Neural progenitor cell (in vitro differentiated cells): Measurements from ENCODE around the gene PPP1R3G. TPM values are rescaled to one million over a fixed set of nuclear protein-coding genes. Genes with fewer than 3 reads are reported as not detected.

Source experiments
- DNase-seq: peaks from one replicate; pipeline ENCODE4 v3.0.0-alpha.2; 2016; ENCODE audit warnings: low spot score
- H2AFZ ChIP-seq: fragments of 200-600 bp; sonication (generic); replicated peaks from 2 replicates; pipeline ENCODE4 v1.6.1; 2016; ENCODE audit warnings: antibody characterized with exemption
- H3F3A ChIP-seq: fragments of 200-600 bp; sonication (generic); 2 replicates; pipeline ENCODE4 v1.6.1; 2016; ENCODE audit warnings: antibody characterized with exemption, low read depth
- H3K27ac ChIP-seq: fragments of 200-600 bp; sonication (generic); 2 replicates; pipeline ENCODE4 v1.5.1; 2016; ENCODE audit warnings: mild to moderate bottlenecking
- H3K27me3 ChIP-seq: fragments of 200-600 bp; sonication (generic); 2 replicates; pipeline ENCODE4 v1.6.1; 2016; ENCODE audit warnings: mild to moderate bottlenecking, moderate library complexity
- H3K36me3 ChIP-seq: fragments of 200-600 bp; sonication (generic); 2 replicates; pipeline ENCODE4 v1.5.1; 2016
- H3K4me1 ChIP-seq: fragments of 200-600 bp; sonication (generic); 2 replicates; pipeline ENCODE4 v1.6.1; 2016; ENCODE audit warnings: mixed run types
- H3K4me2 ChIP-seq: fragments of 200-600 bp; sonication (generic); 2 replicates; pipeline ENCODE4 v1.6.1; 2016
- H3K4me3 ChIP-seq: fragments of 200-600 bp; sonication (generic); 2 replicates; pipeline ENCODE4 v1.5.1; 2016
- H3K79me2 ChIP-seq: fragments of 200-600 bp; sonication (generic); 2 replicates; pipeline ENCODE4 v1.6.1; 2016; ENCODE audit warnings: low read depth
- H3K9ac ChIP-seq: fragments of 200-600 bp; sonication (generic); 2 replicates; pipeline ENCODE4 v1.6.1; 2016
- H3K9me3 ChIP-seq: fragments of 200-600 bp; sonication (generic); 2 replicates; pipeline ENCODE4 v1.5.1; 2016; ENCODE audit warnings: low read depth
- H4K20me1 ChIP-seq: fragments of 200-600 bp; sonication (generic); 2 replicates; pipeline ENCODE4 v1.6.1; 2016; ENCODE audit warnings: low read depth
- H3K27ac Mint-ChIP-seq: 3 replicates; pipeline ENCODE4 v1.8.0; 2021; ENCODE audit warnings: mixed read lengths
- H3K27me3 Mint-ChIP-seq: 2 replicates; pipeline ENCODE4 v1.8.0; 2022; ENCODE audit warnings: low read depth, mild to moderate bottlenecking, inconsistent platforms, moderate library complexity, mixed read lengths; ENCODE audit not compliant: insufficient read depth
- H3K36me3 Mint-ChIP-seq: 3 replicates; pipeline ENCODE4 v1.8.0; 2021; ENCODE audit warnings: mixed read lengths
- H3K4me1 Mint-ChIP-seq: 3 replicates; pipeline ENCODE4 v1.8.0; 2021; ENCODE audit warnings: mixed read lengths
- H3K4me3 Mint-ChIP-seq: 3 replicates; pipeline ENCODE4 v1.8.0; 2021; ENCODE audit warnings: mild to moderate bottlenecking, moderate library complexity, mixed read lengths
- H3K9me3 Mint-ChIP-seq: 3 replicates; pipeline ENCODE4 v1.8.0; 2020; ENCODE audit warnings: mixed read lengths
- CTCF ChIP-seq: fragments of 200-600 bp; sonication (generic); IDR thresholded peaks from 2 replicates; pipeline ENCODE4 v1.5.1; 2017; ENCODE audit warnings: antibody characterized with exemption, mild to moderate bottlenecking
- EZH2 ChIP-seq: fragments of 200-600 bp; sonication (generic); IDR thresholded peaks from 2 replicates; pipeline ENCODE4 v1.6.1; 2017; ENCODE audit warnings: antibody characterized with exemption, mild to moderate bottlenecking, moderate library complexity
- EZH2phosphoT487 ChIP-seq: fragments of 200-600 bp; sonication (generic); IDR thresholded peaks from 2 replicates; pipeline ENCODE4 v1.6.1; 2017; ENCODE audit warnings: antibody characterized with exemption
- total RNA-seq: library from RNA; depleted of rRNA; stranded (reverse); fragments of >200 nt; gene quantifications from 2 replicates; pipeline ENCODE4 v1.2.3, GENCODE V29; 2015; ENCODE audit warnings: low replicate concordance

The PPP1R3G gene
- total RNA-seq, 1 donor from 2014 or later = 0.36 TPM

DNA sequence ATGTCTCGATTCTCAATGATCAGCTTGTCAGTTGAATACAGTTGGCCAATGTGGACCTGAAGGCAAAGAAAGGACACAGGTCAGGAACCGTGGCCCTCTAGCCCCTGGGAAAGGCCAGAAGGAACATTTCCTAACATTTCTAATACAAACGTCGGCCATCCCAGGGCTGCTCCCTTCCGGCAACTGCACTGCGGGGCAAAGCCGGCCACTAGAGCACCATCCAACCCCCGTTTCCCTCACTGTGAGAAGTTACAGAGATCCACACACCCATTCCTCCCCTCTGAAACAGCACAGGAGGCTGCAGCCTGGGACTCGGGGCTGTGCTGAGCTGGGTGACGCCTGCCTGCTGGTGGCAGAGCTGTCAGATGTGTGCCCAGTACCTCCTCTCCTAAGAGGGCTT is 24.3 kb downstream of the PPP1R3G start:
- Mint-ChIP-seq H3K36me3 (peaks cover 16% of the 10 kb centered on the region), H3K9me3 (no peaks in the 10 kb centered on the region), H3K4me1 (peaks cover 11% of the 10 kb centered on the region), H3K27ac (no peak overlapping the region), H3K27me3 (peaks cover 4% of the 10 kb centered on the region), H3K4me3 (no peak overlapping the region)
- Histone ChIP-seq H3K4me1 (peaks cover 4% of the 10 kb centered on the region), H3K9me3 (no peaks in the 10 kb centered on the region), H3K4me2 (no peak overlapping the region), H3K36me3 (no peaks in the 10 kb centered on the region), H3K27ac (no peak overlapping the region), H2AFZ (no peak overlapping the region), H3K9ac (no peak overlapping the region), H3K79me2 (no peaks in the 10 kb centered on the region), H3K4me3 (no peak overlapping the region), H3K27me3 (no peaks in the 10 kb centered on the region), H4K20me1 (no peaks in the 10 kb centered on the region), H3F3A (no peaks in the 10 kb centered on the region)
- no peak for DNase-seq
- TF ChIP-seq EZH2 = no peak
- TF ChIP-seq CTCF = no peak
- no peak for TF ChIP-seq EZH2phosphoT487

- H3K36me3 ChIP-seq = no peaks in the 10 kb centered on the region
- peaks cover 4% of the 10 kb centered on the region for H3K4me1 ChIP-seq
- no peak overlapping the region for H3K4me3 ChIP-seq
- H3K27me3 Mint-ChIP-seq = peaks cover 4% of the 10 kb centered on the region
- H2AFZ ChIP-seq = no peak overlapping the region
- no peak overlapping the region for H3K4me2 ChIP-seq
- H3K27ac Mint-ChIP-seq = no peak overlapping the region
- no peaks in the 10 kb centered on the region for H3K9me3 ChIP-seq
- no peaks in the 10 kb centered on the region for H3K9me3 Mint-ChIP-seq
- H4K20me1 ChIP-seq = no peaks in the 10 kb centered on the region
- no peaks in the 10 kb centered on the region for H3F3A ChIP-seq
- peaks cover 16% of the 10 kb centered on the region for H3K36me3 Mint-ChIP-seq
- no peak overlapping the region for H3K27ac ChIP-seq
- H3K9ac ChIP-seq = no peak overlapping the region
- no peaks in the 10 kb centered on the region for H3K79me2 ChIP-seq
- no peak for DNase-seq
- H3K27me3 ChIP-seq = no peaks in the 10 kb centered on the region
- TF ChIP-seq EZH2phosphoT487 = no peak
- no peak for TF ChIP-seq CTCF
- no peak for TF ChIP-seq EZH2
- H3K4me1 Mint-ChIP-seq = peaks cover 11% of the 10 kb centered on the region
- H3K4me3 Mint-ChIP-seq = no peak overlapping the region
Measured at GRCh38 chr6:5110246-5110645, 25.1 kb downstream of the PPP1R3G start.

GRCh38 chr6:5111626-5112025 is 26.5 kb downstream of the PPP1R3G start:
- H3K4me1 ChIP-seq = peaks cover 4% of the 10 kb centered on the region
- no peaks in the 10 kb centered on the region for H3K79me2 ChIP-seq
- no peaks in the 10 kb centered on the region for H3K27me3 ChIP-seq
- no peak overlapping the region for H3K4me3 Mint-ChIP-seq
- H3K9me3 Mint-ChIP-seq = no peaks in the 10 kb centered on the region
- H3K36me3 ChIP-seq = no peaks in the 10 kb centered on the region
- H3K9me3 ChIP-seq = no peaks in the 10 kb centered on the region
- peaks cover 4% of the 10 kb centered on the region for H3K27me3 Mint-ChIP-seq
- no peak for DNase-seq
- H3K27ac ChIP-seq = no peak overlapping the region
- peaks cover 10% of the 10 kb centered on the region for H3K4me1 Mint-ChIP-seq
- no peak overlapping the region for H3K4me2 ChIP-seq
- H4K20me1 ChIP-seq = no peaks in the 10 kb centered on the region
- peaks cover 16% of the 10 kb centered on the region for H3K36me3 Mint-ChIP-seq
- H3F3A ChIP-seq = no peaks in the 10 kb centered on the region
- no peak for TF ChIP-seq EZH2
- TF ChIP-seq EZH2phosphoT487 = no peak
- TF ChIP-seq CTCF = no peak
- H2AFZ ChIP-seq = no peak overlapping the region
- H3K9ac ChIP-seq = no peak overlapping the region
- H3K27ac Mint-ChIP-seq = no peak overlapping the region
- H3K4me3 ChIP-seq = no peak overlapping the region
